ENCODE data around the gene SLC39A6. TPM values are rescaled to one million over a fixed set of nuclear protein-coding genes. Genes with fewer than 3 reads are reported as not detected.

SLC39A6 gene
- polyA plus RNA-seq, 1 donor from 2014 or later: 298 TPM

DNA sequence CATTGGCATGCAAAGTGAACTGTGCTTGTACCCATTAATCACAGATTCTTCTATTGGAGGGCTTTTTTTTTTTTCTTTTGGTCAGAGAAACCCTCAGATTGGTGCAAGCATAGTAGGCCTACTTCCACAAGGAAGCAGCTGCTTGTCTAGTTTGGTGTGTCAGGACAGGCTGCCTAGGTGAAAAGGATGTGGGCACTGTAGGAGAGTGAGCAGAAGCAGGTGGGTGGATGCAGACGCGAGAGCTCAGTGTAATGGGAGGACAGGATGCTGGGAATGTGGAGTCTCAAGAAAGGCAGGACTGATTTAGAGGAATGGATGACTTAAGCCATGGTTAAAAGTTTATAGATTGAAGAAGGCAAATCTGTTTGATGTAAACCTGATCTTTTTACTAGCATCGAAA, 3.6 kb upstream of the SLC39A6 start:
- H3K9me3 ChIP-seq (ENCODE audit: low read length): no peaks in the 10 kb centered on the region
- H2AFZ ChIP-seq (ENCODE audit: low read depth, low read length): no peak overlapping the region
- H3K9ac ChIP-seq (ENCODE audit: low read length): no peak overlapping the region
- no peak for TF ChIP-seq EP300 (conservative IDR thresholded peaks at IDR 0.05; ENCODE audit: poor library complexity, severe bottlenecking)
- no peak for TF ChIP-seq EZH2 (IDR thresholded peaks at IDR 0.05; ENCODE audit: borderline replicate concordance, insufficient read depth, low read length, poor library complexity, severe bottlenecking)
- no peak for TF ChIP-seq TAF1 (IDR thresholded peaks at IDR 0.05; ENCODE audit: low read depth)
- no peak for TF ChIP-seq POLR2AphosphoS5 (IDR thresholded peaks at IDR 0.05)
- TF ChIP-seq RAD21 (conservative IDR thresholded peaks at IDR 0.05): no peak
- TF ChIP-seq, protein P1, sequence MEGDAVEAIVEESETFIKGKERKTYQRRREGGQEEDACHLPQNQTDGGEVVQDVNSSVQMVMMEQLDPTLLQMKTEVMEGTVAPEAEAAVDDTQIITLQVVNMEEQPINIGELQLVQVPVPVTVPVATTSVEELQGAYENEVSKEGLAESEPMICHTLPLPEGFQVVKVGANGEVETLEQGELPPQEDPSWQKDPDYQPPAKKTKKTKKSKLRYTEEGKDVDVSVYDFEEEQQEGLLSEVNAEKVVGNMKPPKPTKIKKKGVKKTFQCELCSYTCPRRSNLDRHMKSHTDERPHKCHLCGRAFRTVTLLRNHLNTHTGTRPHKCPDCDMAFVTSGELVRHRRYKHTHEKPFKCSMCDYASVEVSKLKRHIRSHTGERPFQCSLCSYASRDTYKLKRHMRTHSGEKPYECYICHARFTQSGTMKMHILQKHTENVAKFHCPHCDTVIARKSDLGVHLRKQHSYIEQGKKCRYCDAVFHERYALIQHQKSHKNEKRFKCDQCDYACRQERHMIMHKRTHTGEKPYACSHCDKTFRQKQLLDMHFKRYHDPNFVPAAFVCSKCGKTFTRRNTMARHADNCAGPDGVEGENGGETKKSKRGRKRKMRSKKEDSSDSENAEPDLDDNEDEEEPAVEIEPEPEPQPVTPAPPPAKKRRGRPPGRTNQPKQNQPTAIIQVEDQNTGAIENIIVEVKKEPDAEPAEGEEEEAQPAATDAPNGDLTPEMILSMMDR (IDR thresholded peaks at IDR 0.05; ENCODE audit: poor library complexity, severe bottlenecking): no peak
- no peaks in the 10 kb centered on the region for H3K27me3 ChIP-seq (ENCODE audit: insufficient read depth, low read depth, low read length)
- H3K9me2 ChIP-seq (ENCODE audit: insufficient read depth, low read length): no peaks in the 10 kb centered on the region
- H3K79me2 ChIP-seq (replicated peaks; ENCODE audit: insufficient read depth, low read length): peaks cover 61% of the 10 kb centered on the region
- H3F3A ChIP-seq (ENCODE audit: insufficient read depth, low read length, poor library complexity, severe bottlenecking): no peaks in the 10 kb centered on the region
- no peaks in the 10 kb centered on the region for H4K20me1 ChIP-seq (ENCODE audit: insufficient read depth)
- H3K27ac ChIP-seq (ENCODE audit: low read length): no peak overlapping the region
- peaks cover 4% of the 10 kb centered on the region for H3K36me3 ChIP-seq (ENCODE audit: insufficient read depth, low read length)
- no peak overlapping the region for H3K4me2 ChIP-seq (ENCODE audit: low read length)
- H3K4me3 ChIP-seq (ENCODE audit: low read length): peak overlapping the region; percentile 75

DNA sequence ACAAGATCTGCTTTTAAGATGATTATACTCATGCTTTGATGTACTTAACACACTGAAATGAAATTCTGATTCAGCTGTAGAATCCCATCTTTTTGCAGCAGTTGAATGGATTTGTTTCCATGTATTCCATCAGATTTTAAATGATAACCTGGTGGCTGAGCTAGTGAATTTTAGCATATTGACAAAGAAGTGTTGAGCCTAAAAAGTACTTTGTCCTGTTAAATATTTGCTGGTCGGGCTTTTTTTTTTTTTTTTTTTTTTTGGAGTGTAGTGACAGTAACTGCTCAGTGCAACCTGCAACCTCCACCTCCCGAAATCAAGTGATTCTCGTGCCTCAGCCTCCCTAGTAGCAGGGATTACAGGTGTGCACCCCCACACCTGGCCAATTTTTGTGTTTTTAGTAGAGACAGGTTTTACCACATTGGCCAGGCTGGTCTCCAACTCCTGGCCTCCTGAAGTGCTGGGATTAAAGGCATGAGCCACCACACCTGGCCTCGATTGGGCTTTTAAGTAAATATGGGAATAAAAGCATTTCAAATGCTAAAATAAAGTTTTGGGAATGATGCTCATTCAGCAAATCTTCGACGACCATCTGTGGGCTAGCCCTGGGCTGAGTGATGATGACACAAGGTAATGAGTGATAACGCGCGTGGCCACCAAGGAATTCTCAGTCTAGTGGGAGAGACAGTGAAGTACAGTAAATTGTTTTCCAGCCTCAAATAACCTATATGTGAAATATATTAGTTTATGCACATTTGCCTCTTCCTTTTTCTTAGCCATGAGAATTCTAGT, 2.7 kb upstream of the SLC39A6 start:
- peak overlapping the region; percentile 75 for H3K4me3 ChIP-seq (ENCODE audit: low read length)

More for the DNA sequence above, 2.7 kb upstream of the SLC39A6 start:
- no peaks in the 10 kb centered on the region for H3K27me3 ChIP-seq (ENCODE audit: insufficient read depth, low read depth, low read length)
- H3K27ac ChIP-seq (ENCODE audit: low read length): no peak overlapping the region
- H3K9me2 ChIP-seq (ENCODE audit: insufficient read depth, low read length): no peaks in the 10 kb centered on the region
- no peaks in the 10 kb centered on the region for H3K9me3 ChIP-seq (ENCODE audit: low read length)
- no peak overlapping the region for H3K9ac ChIP-seq (ENCODE audit: low read length)
- TF ChIP-seq MXI1 (conservative IDR thresholded peaks at IDR 0.05; ENCODE audit: poor library complexity, severe bottlenecking) (no peak), SMC3 (conservative IDR thresholded peaks at IDR 0.05; ENCODE audit: poor library complexity) (no peak), RAD21 (conservative IDR thresholded peaks at IDR 0.05) (no peak), EZH2 (IDR thresholded peaks at IDR 0.05; ENCODE audit: borderline replicate concordance, insufficient read depth, low read length, poor library complexity, severe bottlenecking) (no peak), EP300 (conservative IDR thresholded peaks at IDR 0.05; ENCODE audit: poor library complexity, severe bottlenecking) (no peak), TAF1 (IDR thresholded peaks at IDR 0.05; ENCODE audit: low read depth) (no peak), POLR2AphosphoS5 (IDR thresholded peaks at IDR 0.05) (no peak)
- TF ChIP-seq, protein P2, sequence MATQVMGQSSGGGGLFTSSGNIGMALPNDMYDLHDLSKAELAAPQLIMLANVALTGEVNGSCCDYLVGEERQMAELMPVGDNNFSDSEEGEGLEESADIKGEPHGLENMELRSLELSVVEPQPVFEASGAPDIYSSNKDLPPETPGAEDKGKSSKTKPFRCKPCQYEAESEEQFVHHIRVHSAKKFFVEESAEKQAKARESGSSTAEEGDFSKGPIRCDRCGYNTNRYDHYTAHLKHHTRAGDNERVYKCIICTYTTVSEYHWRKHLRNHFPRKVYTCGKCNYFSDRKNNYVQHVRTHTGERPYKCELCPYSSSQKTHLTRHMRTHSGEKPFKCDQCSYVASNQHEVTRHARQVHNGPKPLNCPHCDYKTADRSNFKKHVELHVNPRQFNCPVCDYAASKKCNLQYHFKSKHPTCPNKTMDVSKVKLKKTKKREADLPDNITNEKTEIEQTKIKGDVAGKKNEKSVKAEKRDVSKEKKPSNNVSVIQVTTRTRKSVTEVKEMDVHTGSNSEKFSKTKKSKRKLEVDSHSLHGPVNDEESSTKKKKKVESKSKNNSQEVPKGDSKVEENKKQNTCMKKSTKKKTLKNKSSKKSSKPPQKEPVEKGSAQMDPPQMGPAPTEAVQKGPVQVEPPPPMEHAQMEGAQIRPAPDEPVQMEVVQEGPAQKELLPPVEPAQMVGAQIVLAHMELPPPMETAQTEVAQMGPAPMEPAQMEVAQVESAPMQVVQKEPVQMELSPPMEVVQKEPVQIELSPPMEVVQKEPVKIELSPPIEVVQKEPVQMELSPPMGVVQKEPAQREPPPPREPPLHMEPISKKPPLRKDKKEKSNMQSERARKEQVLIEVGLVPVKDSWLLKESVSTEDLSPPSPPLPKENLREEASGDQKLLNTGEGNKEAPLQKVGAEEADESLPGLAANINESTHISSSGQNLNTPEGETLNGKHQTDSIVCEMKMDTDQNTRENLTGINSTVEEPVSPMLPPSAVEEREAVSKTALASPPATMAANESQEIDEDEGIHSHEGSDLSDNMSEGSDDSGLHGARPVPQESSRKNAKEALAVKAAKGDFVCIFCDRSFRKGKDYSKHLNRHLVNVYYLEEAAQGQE (IDR thresholded peaks at IDR 0.05; ENCODE audit: borderline replicate concordance): no peak
- TF ChIP-seq, protein P1 (IDR thresholded peaks at IDR 0.05; ENCODE audit: poor library complexity, severe bottlenecking): no peak
- H3K4me2 ChIP-seq (ENCODE audit: low read length): no peak overlapping the region
- H3F3A ChIP-seq (ENCODE audit: insufficient read depth, low read length, poor library complexity, severe bottlenecking): no peaks in the 10 kb centered on the region
- H2AFZ ChIP-seq (ENCODE audit: low read depth, low read length): no peak overlapping the region
- H3K79me2 ChIP-seq (replicated peaks; ENCODE audit: insufficient read depth, low read length): peaks cover 70% of the 10 kb centered on the region
- H4K20me1 ChIP-seq (ENCODE audit: insufficient read depth): no peaks in the 10 kb centered on the region
- H3K36me3 ChIP-seq (ENCODE audit: insufficient read depth, low read length): no peaks in the 10 kb centered on the region
